ENCODE measurements around the gene PSMB5. TPM values are rescaled to one million over a fixed set of nuclear protein-coding genes. Genes with fewer than 3 reads are reported as not detected.
A peak's percentile ranks its signal among the peaks of the same experiment; 100 is the strongest.

The PSMB5 gene
- polyA plus RNA-seq, 2 donors = 35.1 to 136 TPM

- H3K27ac ChIP-seq (ENCODE audit: low read depth in 2 of 2, low read length in 1 of 2) = peak overlapping the region; percentile 17 to 50
- peak overlapping the region; percentile 29 to 81 for H3K4me3 ChIP-seq (ENCODE audit: low read depth in 1 of 2, low read length in 2 of 2)
- peaks cover 0 to 5% of the 10 kb centered on the region in 2 donors for H3K4me1 ChIP-seq (ENCODE audit: control insufficient read depth in 2 of 2, insufficient read depth in 2 of 2, low read length in 1 of 2)
- H3K36me3 ChIP-seq (ENCODE audit: control insufficient read depth in 2 of 2, insufficient read depth in 2 of 2, low read length in 1 of 2) = peaks cover 16 to 20% of the 10 kb centered on the region in 2 donors
- WGBS, 2 donors = 10 to 13% methylated on average over 10 of the region's 10 CpGs
- no peaks in the 10 kb centered on the region for H3K9me3 ChIP-seq (ENCODE audit: control insufficient read depth in 2 of 2, insufficient read depth in 1 of 2, low read depth in 1 of 2, low read length in 1 of 2)
- H3K27me3 ChIP-seq (ENCODE audit: control insufficient read depth in 1 of 2, insufficient read depth in 2 of 2, low read length in 2 of 2) = no peaks in the 10 kb centered on the region
Observed at GRCh38 chr14:23070262-23071129, 35.8 kb upstream of the PSMB5 start.

- Histone ChIP-seq H3K4me1 (ENCODE audit: control insufficient read depth in 2 of 2, insufficient read depth in 2 of 2, low read length in 1 of 2) (peaks cover 0 to 5% of the 10 kb centered on the region in 2 donors), H3K27me3 (ENCODE audit: control insufficient read depth in 1 of 2, insufficient read depth in 2 of 2, low read length in 2 of 2) (no peaks in the 10 kb centered on the region), H3K9me3 (ENCODE audit: control insufficient read depth in 2 of 2, insufficient read depth in 1 of 2, low read depth in 1 of 2, low read length in 1 of 2) (no peaks in the 10 kb centered on the region), H3K36me3 (ENCODE audit: control insufficient read depth in 2 of 2, insufficient read depth in 2 of 2, low read length in 1 of 2) (peaks cover 16 to 20% of the 10 kb centered on the region in 2 donors), H3K27ac (ENCODE audit: low read depth in 2 of 2, low read length in 1 of 2) (no peak overlapping the region), H3K4me3 (ENCODE audit: low read depth in 1 of 2, low read length in 2 of 2) (no peak overlapping the region)
- 83 to 86% methylated on average over 4 of the region's 4 CpGs for WGBS, 2 donors
Observed at GRCh38 chr14:23069413-23069806, 34.7 kb upstream of the PSMB5 start.

GRCh38 chr14:23068789-23069412 lies 34.2 kb upstream of the PSMB5 start:
- H3K27me3 ChIP-seq (ENCODE audit: control insufficient read depth in 1 of 2, insufficient read depth in 2 of 2, low read length in 2 of 2) = no peaks in the 10 kb centered on the region
- H3K4me3 ChIP-seq (ENCODE audit: low read depth in 1 of 2, low read length in 2 of 2) = no peak overlapping the region
- H3K36me3 ChIP-seq (ENCODE audit: control insufficient read depth in 2 of 2, insufficient read depth in 2 of 2, low read length in 1 of 2) = peaks cover 21 to 25% of the 10 kb centered on the region in 2 donors
- 28 to 31% methylated on average over 8 of the region's 8 CpGs for WGBS, 2 donors
- no peaks in the 10 kb centered on the region for H3K9me3 ChIP-seq (ENCODE audit: control insufficient read depth in 2 of 2, insufficient read depth in 1 of 2, low read depth in 1 of 2, low read length in 1 of 2)
- H3K27ac ChIP-seq (ENCODE audit: low read depth in 2 of 2, low read length in 1 of 2) = no peak overlapping the region
- peaks cover 0 to 5% of the 10 kb centered on the region in 2 donors for H3K4me1 ChIP-seq (ENCODE audit: control insufficient read depth in 2 of 2, insufficient read depth in 2 of 2, low read length in 1 of 2)

GRCh38 chr14:23067847-23068788 lies 33.4 kb upstream of the PSMB5 start:
- 76 to 80% methylated on average over 14 of the region's 14 CpGs for WGBS, 2 donors
- peaks cover 0 to 5% of the 10 kb centered on the region in 2 donors for H3K4me1 ChIP-seq (ENCODE audit: control insufficient read depth in 2 of 2, insufficient read depth in 2 of 2, low read length in 1 of 2)
- H3K27me3 ChIP-seq (ENCODE audit: control insufficient read depth in 1 of 2, insufficient read depth in 2 of 2, low read length in 2 of 2) = no peaks in the 10 kb centered on the region
- H3K4me3 ChIP-seq (ENCODE audit: low read depth in 1 of 2, low read length in 2 of 2) = no peak overlapping the region
- H3K36me3 ChIP-seq (ENCODE audit: control insufficient read depth in 2 of 2, insufficient read depth in 2 of 2, low read length in 1 of 2) = peaks cover 27 to 32% of the 10 kb centered on the region in 2 donors
- no peak overlapping the region for H3K27ac ChIP-seq (ENCODE audit: low read depth in 2 of 2, low read length in 1 of 2)
- H3K9me3 ChIP-seq (ENCODE audit: control insufficient read depth in 2 of 2, insufficient read depth in 1 of 2, low read depth in 1 of 2, low read length in 1 of 2) = no peaks in the 10 kb centered on the region

- no peaks in the 10 kb centered on the region for H3K9me3 ChIP-seq (ENCODE audit: control insufficient read depth in 2 of 2, insufficient read depth in 1 of 2, low read depth in 1 of 2, low read length in 1 of 2)
- 87 to 88% methylated on average over 23 of the region's 23 CpGs for WGBS, 2 donors
- no peak overlapping the region for H3K4me3 ChIP-seq (ENCODE audit: low read depth in 1 of 2, low read length in 2 of 2)
- no peaks in the 10 kb centered on the region for H3K27me3 ChIP-seq (ENCODE audit: control insufficient read depth in 1 of 2, insufficient read depth in 2 of 2, low read length in 2 of 2)
- H3K36me3 ChIP-seq (ENCODE audit: control insufficient read depth in 2 of 2, insufficient read depth in 2 of 2, low read length in 1 of 2) = peaks cover 27 to 41% of the 10 kb centered on the region in 2 donors
- H3K27ac ChIP-seq (ENCODE audit: low read depth in 2 of 2, low read length in 1 of 2) = no peak overlapping the region
- H3K4me1 ChIP-seq (ENCODE audit: control insufficient read depth in 2 of 2, insufficient read depth in 2 of 2, low read length in 1 of 2) = peaks cover 0 to 5% of the 10 kb centered on the region in 2 donors
Observed at GRCh38 chr14:23066855-23067744, 32.4 kb upstream of the PSMB5 start.

- WGBS, 2 donors = 87 to 89% methylated on average over 3 of the region's 3 CpGs
- H3K36me3 ChIP-seq (ENCODE audit: control insufficient read depth in 2 of 2, insufficient read depth in 2 of 2, low read length in 1 of 2) = peaks cover 29 to 43% of the 10 kb centered on the region in 2 donors
- peaks cover 0 to 3% of the 10 kb centered on the region in 2 donors for H3K4me1 ChIP-seq (ENCODE audit: control insufficient read depth in 2 of 2, insufficient read depth in 2 of 2, low read length in 1 of 2)
Observed at GRCh38 chr14:23066368-23066767, 31.7 kb upstream of the PSMB5 start.

GRCh38 chr14:23063601-23064000 lies 28.9 kb upstream of the PSMB5 start:
- Histone ChIP-seq H3K27me3 (ENCODE audit: control insufficient read depth in 1 of 2, insufficient read depth in 2 of 2, low read length in 2 of 2) (no peaks in the 10 kb centered on the region), H3K4me1 (ENCODE audit: control insufficient read depth in 2 of 2, insufficient read depth in 2 of 2, low read length in 1 of 2) (peaks cover 0 to 3% of the 10 kb centered on the region in 2 donors), H3K4me3 (ENCODE audit: low read depth in 1 of 2, low read length in 2 of 2) (no peak overlapping the region), H3K36me3 (ENCODE audit: control insufficient read depth in 2 of 2, insufficient read depth in 2 of 2, low read length in 1 of 2) (peaks cover 33 to 66% of the 10 kb centered on the region in 2 donors), H3K9me3 (ENCODE audit: control insufficient read depth in 2 of 2, insufficient read depth in 1 of 2, low read depth in 1 of 2, low read length in 1 of 2) (no peaks in the 10 kb centered on the region), H3K27ac (ENCODE audit: low read depth in 2 of 2, low read length in 1 of 2) (no peak overlapping the region)
- WGBS, 2 donors = 82% methylated on average over 5 of the region's 5 CpGs

More at GRCh38 chr14:23066368-23066767, 31.7 kb upstream of the PSMB5 start:
- no peak overlapping the region for H3K27ac ChIP-seq (ENCODE audit: low read depth in 2 of 2, low read length in 1 of 2)
- H3K27me3 ChIP-seq (ENCODE audit: control insufficient read depth in 1 of 2, insufficient read depth in 2 of 2, low read length in 2 of 2) = no peaks in the 10 kb centered on the region
- no peaks in the 10 kb centered on the region for H3K9me3 ChIP-seq (ENCODE audit: control insufficient read depth in 2 of 2, insufficient read depth in 1 of 2, low read depth in 1 of 2, low read length in 1 of 2)
- no peak overlapping the region for H3K4me3 ChIP-seq (ENCODE audit: low read depth in 1 of 2, low read length in 2 of 2)

GRCh38 chr14:23062002-23062401 lies 27.3 kb upstream of the PSMB5 start:
- H3K27ac ChIP-seq (ENCODE audit: low read depth in 2 of 2, low read length in 1 of 2) = peak overlapping the region in 1 of 2 donors; percentile 48
- no peaks in the 10 kb centered on the region for H3K9me3 ChIP-seq (ENCODE audit: control insufficient read depth in 2 of 2, insufficient read depth in 1 of 2, low read depth in 1 of 2, low read length in 1 of 2)
- H3K4me3 ChIP-seq (ENCODE audit: low read depth in 1 of 2, low read length in 2 of 2) = no peak overlapping the region
- peaks cover 0 to 5% of the 10 kb centered on the region in 2 donors for H3K4me1 ChIP-seq (ENCODE audit: control insufficient read depth in 2 of 2, insufficient read depth in 2 of 2, low read length in 1 of 2)
- no peaks in the 10 kb centered on the region for H3K27me3 ChIP-seq (ENCODE audit: control insufficient read depth in 1 of 2, insufficient read depth in 2 of 2, low read length in 2 of 2)
- 13 to 30% methylated on average over 4 of the region's 4 CpGs for WGBS, 2 donors
- peaks cover 24 to 55% of the 10 kb centered on the region in 2 donors for H3K36me3 ChIP-seq (ENCODE audit: control insufficient read depth in 2 of 2, insufficient read depth in 2 of 2, low read length in 1 of 2)
